ENCODE data around the gene IFITM2. TPM values are rescaled to one million over a fixed set of nuclear protein-coding genes. Genes with fewer than 3 reads are reported as not detected.

Gene IFITM2
- polyA plus RNA-seq, 3 donors, result 156 to 251 (median 209) TPM

DNA sequence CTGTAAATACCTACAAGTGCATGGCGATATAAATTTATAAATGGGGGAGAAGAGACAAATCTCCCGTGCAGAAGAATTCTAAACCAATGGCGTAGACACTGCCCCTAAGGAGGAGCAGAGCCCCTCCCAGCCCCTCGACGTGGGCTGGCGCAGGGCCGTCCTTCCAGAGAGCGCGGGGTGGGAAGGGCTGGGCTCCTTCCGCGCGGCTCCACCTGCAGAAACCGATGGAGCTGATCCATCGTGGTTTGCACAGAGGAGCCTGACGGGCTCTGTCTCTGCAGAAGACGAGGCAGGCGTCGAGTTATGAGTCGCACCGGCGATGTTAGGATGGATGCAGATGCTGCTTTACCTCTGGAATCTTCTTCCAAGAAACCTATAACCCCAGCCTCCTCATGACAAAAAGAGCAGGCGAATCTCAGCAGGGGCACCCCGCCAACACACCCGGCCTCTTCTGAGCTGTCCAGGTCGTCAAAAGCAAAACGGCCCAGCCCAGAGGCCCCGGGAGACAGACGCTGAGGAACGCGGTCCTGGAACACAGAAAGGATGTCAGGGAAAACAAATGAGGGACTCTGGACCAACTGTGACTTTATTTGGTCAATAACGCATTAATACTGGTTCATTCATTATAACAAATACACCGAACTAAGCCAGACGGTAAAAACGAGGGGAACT, 50.6 kb downstream of the IFITM2 start:
- no peak for DNase-seq (ENCODE audit: low read depth in 3 of 3, low spot score in 2 of 3)

Other genes with a start within 250 kb of the IFITM2 start
- gene SCGB1C1, start 114.7 kb upstream of the IFITM2 start, polyA plus RNA-seq (ENCODE audit: insufficient read length in 3 of 3), result 1 to 10 TPM in 1 of 3 donors, not detected in 2; 1.3 TPM
- 10 to 100 TPM; 41.7 to 43.2 (median 41.9) TPM for gene BET1L, start 100.4 kb upstream of the IFITM2 start, polyA plus RNA-seq (ENCODE audit: insufficient read length in 3 of 3)
- gene RIC8A, start 100.1 kb upstream of the IFITM2 start, polyA plus RNA-seq (ENCODE audit: insufficient read length in 3 of 3), result 10 to 100 TPM; 81.4 to 94.6 (median 84.7) TPM
- gene SIRT3, start 71.5 kb upstream of the IFITM2 start, polyA plus RNA-seq (ENCODE audit: insufficient read length in 3 of 3), result 10 to 100 TPM; 23.6 to 27.6 (median 24.8) TPM
- gene PSMD13, start 70.8 kb upstream of the IFITM2 start, polyA plus RNA-seq (ENCODE audit: insufficient read length in 3 of 3), result 100 to 1,000 TPM; 129 to 144 (median 132) TPM
- under 1 TPM; 0.11 to 0.36 (median 0.25) TPM for gene NLRP6, start 29.4 kb upstream of the IFITM2 start, polyA plus RNA-seq (ENCODE audit: insufficient read length in 3 of 3)
- 10 to 100 TPM in 2 of 3 donors, 1 to 10 TPM in 1; 9.1 to 19.2 (median 11.4) TPM for gene PGGHG, start 18.7 kb upstream of the IFITM2 start, polyA plus RNA-seq (ENCODE audit: insufficient read length in 3 of 3)
- not detected for gene IFITM5, start 8.3 kb upstream of the IFITM2 start, polyA plus RNA-seq (ENCODE audit: insufficient read length in 3 of 3)
- gene IFITM1, start 6.2 kb downstream of the IFITM2 start, polyA plus RNA-seq (ENCODE audit: insufficient read length in 3 of 3), result 10 to 100 TPM; 33.9 to 45.6 (median 43.5) TPM
- 100 to 1,000 TPM; 299 to 430 (median 398) TPM for gene IFITM3, start 13.0 kb downstream of the IFITM2 start, polyA plus RNA-seq (ENCODE audit: insufficient read length in 3 of 3)
- gene B4GALNT4, start 61.7 kb downstream of the IFITM2 start, polyA plus RNA-seq (ENCODE audit: insufficient read length in 3 of 3), result 10 to 100 TPM; 45.9 to 50.1 (median 47.4) TPM
- 1 to 10 TPM; 4.1 to 5.5 (median 4.4) TPM for gene PKP3, start 86.4 kb downstream of the IFITM2 start, polyA plus RNA-seq (ENCODE audit: insufficient read length in 3 of 3)
- 10 to 100 TPM; 25.0 to 31.9 (median 25.6) TPM for gene SIGIRR, start 107.2 kb downstream of the IFITM2 start, polyA plus RNA-seq (ENCODE audit: insufficient read length in 3 of 3)
- gene ANO9, start 134.2 kb downstream of the IFITM2 start, polyA plus RNA-seq (ENCODE audit: insufficient read length in 3 of 3), result 10 to 100 TPM in 1 of 3 donors, 1 to 10 TPM in 2; 6.4 to 10.3 (median 7.0) TPM
- 10 to 100 TPM; 27.0 to 30.6 (median 27.1) TPM for gene PTDSS2, start 142.5 kb downstream of the IFITM2 start, polyA plus RNA-seq (ENCODE audit: insufficient read length in 3 of 3)
- 10 to 100 TPM; 62.4 to 80.0 (median 71.8) TPM for gene RNH1, start 199.4 kb downstream of the IFITM2 start, polyA plus RNA-seq (ENCODE audit: insufficient read length in 3 of 3)
- 10 to 100 TPM; 36.8 to 44.5 (median 39.2) TPM for gene HRAS, start 227.8 kb downstream of the IFITM2 start, polyA plus RNA-seq (ENCODE audit: insufficient read length in 3 of 3)
- gene LRRC56, start 229.7 kb downstream of the IFITM2 start, polyA plus RNA-seq (ENCODE audit: insufficient read length in 3 of 3), result 1 to 10 TPM; 2.7 to 3.2 (median 3.0) TPM